Measurements from ENCODE around the gene CSH1. TPM values are rescaled to one million over a fixed set of nuclear protein-coding genes. Genes with fewer than 3 reads are reported as not detected.

CSH1 gene
- total and polyA plus RNA-seq, 2 experiments from 2014 or later = 0.68 TPM; not detected in 1

DNA sequence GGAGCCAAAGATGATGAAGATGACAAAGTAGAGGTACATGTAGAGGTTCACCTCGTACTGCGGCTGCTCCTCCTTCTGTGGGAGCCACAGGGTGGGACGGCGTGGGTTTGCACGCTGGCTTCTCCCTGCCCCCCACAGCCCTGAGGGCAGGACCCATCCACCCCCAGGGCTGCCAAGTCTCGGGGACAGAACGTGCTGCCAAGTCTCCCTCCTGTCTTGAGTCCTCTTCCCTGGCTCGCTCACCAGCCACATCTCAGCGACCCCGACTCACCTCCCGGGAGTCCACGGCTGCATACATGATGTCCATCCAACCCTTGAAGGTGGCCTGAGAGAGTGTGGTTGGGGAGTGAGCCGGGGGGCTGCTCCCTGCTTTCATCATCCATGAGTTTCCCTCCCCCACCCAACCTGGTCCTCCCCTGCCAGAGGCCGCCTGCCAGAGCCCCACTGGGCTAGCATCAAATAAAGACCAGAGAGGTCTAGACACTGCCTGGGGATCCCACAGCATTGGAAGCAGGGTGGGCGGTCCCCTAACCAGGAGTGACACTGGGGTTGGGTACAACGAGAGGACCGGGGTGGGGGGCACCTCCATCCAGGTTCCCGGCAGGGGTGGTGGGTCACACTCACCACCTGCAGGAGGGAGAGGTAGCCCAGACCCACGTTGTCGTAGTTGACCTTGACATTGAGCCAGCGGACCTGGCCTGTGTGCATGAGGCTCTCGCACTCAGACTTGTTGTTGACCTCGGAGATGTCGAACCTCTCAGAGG is 48.5 kb upstream of the CSH1 start:
- Histone ChIP-seq H4K20me1 (replicated peaks; ENCODE audit: insufficient read depth) (no peaks in the 10 kb centered on the region), H3K27ac (ENCODE audit: low read depth) (no peak overlapping the region), H3K4me3 (no peak overlapping the region), H3K27me3 (ENCODE audit: insufficient read depth) (no peaks in the 10 kb centered on the region), H3K79me2 (replicated peaks; ENCODE audit: insufficient read depth) (no peaks in the 10 kb centered on the region), H3K36me3 (ENCODE audit: insufficient read depth) (no peaks in the 10 kb centered on the region), H3K4me1 (ENCODE audit: insufficient read depth) (no peaks in the 10 kb centered on the region), H3F3A (replicated peaks; ENCODE audit: low read depth) (no peaks in the 10 kb centered on the region), H3K4me2 (no peak overlapping the region), H2AFZ (no peak overlapping the region), H3K9me2 (ENCODE audit: insufficient read depth) (no peaks in the 10 kb centered on the region)
- Mint-ChIP-seq H3K27ac (no peak overlapping the region), H3K9me3 (no peaks in the 10 kb centered on the region), H3K4me3 (no peak overlapping the region), H3K27me3 (ENCODE audit: insufficient read depth, low read depth, poor library complexity) (peaks cover 1% of the 10 kb centered on the region), H3K36me3 (ENCODE audit: low read depth) (peaks cover 29% of the 10 kb centered on the region), H3K4me1 (peaks cover 2% of the 10 kb centered on the region; the same call in 2 of the 3 replicates)
- no peak for ATAC-seq
- TF ChIP-seq JUNB (IDR thresholded peaks at IDR 0.05; ENCODE audit: unreplicated experiment) = no peak
- TF ChIP-seq, protein P1, sequence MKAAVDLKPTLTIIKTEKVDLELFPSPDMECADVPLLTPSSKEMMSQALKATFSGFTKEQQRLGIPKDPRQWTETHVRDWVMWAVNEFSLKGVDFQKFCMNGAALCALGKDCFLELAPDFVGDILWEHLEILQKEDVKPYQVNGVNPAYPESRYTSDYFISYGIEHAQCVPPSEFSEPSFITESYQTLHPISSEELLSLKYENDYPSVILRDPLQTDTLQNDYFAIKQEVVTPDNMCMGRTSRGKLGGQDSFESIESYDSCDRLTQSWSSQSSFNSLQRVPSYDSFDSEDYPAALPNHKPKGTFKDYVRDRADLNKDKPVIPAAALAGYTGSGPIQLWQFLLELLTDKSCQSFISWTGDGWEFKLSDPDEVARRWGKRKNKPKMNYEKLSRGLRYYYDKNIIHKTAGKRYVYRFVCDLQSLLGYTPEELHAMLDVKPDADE (IDR thresholded peaks at IDR 0.05) = no peak
- TF ChIP-seq, protein P2, sequence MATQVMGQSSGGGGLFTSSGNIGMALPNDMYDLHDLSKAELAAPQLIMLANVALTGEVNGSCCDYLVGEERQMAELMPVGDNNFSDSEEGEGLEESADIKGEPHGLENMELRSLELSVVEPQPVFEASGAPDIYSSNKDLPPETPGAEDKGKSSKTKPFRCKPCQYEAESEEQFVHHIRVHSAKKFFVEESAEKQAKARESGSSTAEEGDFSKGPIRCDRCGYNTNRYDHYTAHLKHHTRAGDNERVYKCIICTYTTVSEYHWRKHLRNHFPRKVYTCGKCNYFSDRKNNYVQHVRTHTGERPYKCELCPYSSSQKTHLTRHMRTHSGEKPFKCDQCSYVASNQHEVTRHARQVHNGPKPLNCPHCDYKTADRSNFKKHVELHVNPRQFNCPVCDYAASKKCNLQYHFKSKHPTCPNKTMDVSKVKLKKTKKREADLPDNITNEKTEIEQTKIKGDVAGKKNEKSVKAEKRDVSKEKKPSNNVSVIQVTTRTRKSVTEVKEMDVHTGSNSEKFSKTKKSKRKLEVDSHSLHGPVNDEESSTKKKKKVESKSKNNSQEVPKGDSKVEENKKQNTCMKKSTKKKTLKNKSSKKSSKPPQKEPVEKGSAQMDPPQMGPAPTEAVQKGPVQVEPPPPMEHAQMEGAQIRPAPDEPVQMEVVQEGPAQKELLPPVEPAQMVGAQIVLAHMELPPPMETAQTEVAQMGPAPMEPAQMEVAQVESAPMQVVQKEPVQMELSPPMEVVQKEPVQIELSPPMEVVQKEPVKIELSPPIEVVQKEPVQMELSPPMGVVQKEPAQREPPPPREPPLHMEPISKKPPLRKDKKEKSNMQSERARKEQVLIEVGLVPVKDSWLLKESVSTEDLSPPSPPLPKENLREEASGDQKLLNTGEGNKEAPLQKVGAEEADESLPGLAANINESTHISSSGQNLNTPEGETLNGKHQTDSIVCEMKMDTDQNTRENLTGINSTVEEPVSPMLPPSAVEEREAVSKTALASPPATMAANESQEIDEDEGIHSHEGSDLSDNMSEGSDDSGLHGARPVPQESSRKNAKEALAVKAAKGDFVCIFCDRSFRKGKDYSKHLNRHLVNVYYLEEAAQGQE (IDR thresholded peaks at IDR 0.05; ENCODE audit: unreplicated experiment) = no peak
- TF ChIP-seq, protein P3, sequence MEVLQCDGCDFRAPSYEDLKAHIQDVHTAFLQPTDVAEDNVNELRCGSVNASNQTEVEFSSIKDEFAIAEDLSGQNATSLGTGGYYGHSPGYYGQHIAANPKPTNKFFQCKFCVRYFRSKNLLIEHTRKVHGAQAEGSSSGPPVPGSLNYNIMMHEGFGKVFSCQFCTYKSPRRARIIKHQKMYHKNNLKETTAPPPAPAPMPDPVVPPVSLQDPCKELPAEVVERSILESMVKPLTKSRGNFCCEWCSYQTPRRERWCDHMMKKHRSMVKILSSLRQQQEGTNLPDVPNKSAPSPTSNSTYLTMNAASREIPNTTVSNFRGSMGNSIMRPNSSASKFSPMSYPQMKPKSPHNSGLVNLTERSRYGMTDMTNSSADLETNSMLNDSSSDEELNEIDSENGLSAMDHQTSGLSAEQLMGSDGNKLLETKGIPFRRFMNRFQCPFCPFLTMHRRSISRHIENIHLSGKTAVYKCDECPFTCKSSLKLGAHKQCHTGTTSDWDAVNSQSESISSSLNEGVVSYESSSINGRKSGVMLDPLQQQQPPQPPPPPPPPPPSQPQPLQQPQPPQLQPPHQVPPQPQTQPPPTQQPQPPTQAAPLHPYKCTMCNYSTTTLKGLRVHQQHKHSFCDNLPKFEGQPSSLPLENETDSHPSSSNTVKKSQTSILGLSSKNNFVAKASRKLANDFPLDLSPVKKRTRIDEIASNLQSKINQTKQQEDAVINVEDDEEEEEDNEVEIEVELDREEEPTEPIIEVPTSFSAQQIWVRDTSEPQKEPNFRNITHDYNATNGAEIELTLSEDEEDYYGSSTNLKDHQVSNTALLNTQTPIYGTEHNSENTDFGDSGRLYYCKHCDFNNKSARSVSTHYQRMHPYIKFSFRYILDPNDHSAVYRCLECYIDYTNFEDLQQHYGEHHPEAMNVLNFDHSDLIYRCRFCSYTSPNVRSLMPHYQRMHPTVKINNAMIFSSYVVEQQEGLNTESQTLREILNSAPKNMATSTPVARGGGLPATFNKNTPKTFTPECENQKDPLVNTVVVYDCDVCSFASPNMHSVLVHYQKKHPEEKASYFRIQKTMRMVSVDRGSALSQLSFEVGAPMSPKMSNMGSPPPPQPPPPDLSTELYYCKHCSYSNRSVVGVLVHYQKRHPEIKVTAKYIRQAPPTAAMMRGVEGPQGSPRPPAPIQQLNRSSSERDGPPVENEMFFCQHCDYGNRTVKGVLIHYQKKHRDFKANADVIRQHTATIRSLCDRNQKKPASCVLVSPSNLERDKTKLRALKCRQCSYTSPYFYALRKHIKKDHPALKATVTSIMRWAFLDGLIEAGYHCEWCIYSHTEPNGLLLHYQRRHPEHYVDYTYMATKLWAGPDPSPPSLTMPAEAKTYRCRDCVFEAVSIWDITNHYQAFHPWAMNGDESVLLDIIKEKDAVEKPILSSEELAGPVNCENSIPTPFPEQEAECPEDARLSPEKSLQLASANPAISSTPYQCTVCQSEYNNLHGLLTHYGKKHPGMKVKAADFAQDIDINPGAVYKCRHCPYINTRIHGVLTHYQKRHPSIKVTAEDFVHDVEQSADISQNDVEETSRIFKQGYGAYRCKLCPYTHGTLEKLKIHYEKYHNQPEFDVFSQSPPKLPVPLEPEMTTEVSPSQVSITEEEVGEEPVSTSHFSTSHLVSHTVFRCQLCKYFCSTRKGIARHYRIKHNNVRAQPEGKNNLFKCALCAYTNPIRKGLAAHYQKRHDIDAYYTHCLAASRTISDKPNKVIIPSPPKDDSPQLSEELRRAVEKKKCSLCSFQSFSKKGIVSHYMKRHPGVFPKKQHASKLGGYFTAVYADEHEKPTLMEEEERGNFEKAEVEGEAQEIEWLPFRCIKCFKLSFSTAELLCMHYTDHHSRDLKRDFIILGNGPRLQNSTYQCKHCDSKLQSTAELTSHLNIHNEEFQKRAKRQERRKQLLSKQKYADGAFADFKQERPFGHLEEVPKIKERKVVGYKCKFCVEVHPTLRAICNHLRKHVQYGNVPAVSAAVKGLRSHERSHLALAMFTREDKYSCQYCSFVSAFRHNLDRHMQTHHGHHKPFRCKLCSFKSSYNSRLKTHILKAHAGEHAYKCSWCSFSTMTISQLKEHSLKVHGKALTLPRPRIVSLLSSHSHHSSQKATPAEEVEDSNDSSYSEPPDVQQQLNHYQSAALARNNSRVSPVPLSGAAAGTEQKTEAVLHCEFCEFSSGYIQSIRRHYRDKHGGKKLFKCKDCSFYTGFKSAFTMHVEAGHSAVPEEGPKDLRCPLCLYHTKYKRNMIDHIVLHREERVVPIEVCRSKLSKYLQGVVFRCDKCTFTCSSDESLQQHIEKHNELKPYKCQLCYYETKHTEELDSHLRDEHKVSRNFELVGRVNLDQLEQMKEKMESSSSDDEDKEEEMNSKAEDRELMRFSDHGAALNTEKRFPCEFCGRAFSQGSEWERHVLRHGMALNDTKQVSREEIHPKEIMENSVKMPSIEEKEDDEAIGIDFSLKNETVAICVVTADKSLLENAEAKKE (CRISPR knock-in tag; IDR thresholded peaks at IDR 0.05) = no peak
- TF ChIP-seq ZNF114 (CRISPR knock-in tag; IDR thresholded peaks at IDR 0.05) = no peak
- TF ChIP-seq STAT1 (IDR thresholded peaks at IDR 0.05; ENCODE audit: unreplicated experiment) = no peak
- no peak for TF ChIP-seq ZNF331 (CRISPR knock-in tag; IDR thresholded peaks at IDR 0.05; ENCODE audit: low read depth)
- TF ChIP-seq EZH2 (IDR thresholded peaks at IDR 0.05; ENCODE audit: low read depth, unreplicated experiment) = no peak
- no peak for TF ChIP-seq POLR2AphosphoS5 (IDR thresholded peaks at IDR 0.05; ENCODE audit: low read depth)
- TF ChIP-seq CREB1 (CRISPR knock-in tag; IDR thresholded peaks at IDR 0.05; ENCODE audit: low read depth) = no peak
- TF ChIP-seq EZH2phosphoT487 (IDR thresholded peaks at IDR 0.05; ENCODE audit: unreplicated experiment) = no peak
- TF ChIP-seq NANOG (IDR thresholded peaks at IDR 0.05; ENCODE audit: borderline replicate concordance) = no peak
- TF ChIP-seq, protein P4, sequence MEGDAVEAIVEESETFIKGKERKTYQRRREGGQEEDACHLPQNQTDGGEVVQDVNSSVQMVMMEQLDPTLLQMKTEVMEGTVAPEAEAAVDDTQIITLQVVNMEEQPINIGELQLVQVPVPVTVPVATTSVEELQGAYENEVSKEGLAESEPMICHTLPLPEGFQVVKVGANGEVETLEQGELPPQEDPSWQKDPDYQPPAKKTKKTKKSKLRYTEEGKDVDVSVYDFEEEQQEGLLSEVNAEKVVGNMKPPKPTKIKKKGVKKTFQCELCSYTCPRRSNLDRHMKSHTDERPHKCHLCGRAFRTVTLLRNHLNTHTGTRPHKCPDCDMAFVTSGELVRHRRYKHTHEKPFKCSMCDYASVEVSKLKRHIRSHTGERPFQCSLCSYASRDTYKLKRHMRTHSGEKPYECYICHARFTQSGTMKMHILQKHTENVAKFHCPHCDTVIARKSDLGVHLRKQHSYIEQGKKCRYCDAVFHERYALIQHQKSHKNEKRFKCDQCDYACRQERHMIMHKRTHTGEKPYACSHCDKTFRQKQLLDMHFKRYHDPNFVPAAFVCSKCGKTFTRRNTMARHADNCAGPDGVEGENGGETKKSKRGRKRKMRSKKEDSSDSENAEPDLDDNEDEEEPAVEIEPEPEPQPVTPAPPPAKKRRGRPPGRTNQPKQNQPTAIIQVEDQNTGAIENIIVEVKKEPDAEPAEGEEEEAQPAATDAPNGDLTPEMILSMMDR (conservative IDR thresholded peaks at IDR 0.05; ENCODE audit: low read depth in 2 of 2) = no peak
- DNase-seq (ENCODE audit: low spot score) = no peak

All from GM23338 (cell line).